HepG2 (cell line): ENCODE data around the gene CYP46A1. TPM values are rescaled to one million over a fixed set of nuclear protein-coding genes. Genes with fewer than 3 reads are reported as not detected.

ENCODE experiments used
- EHMT2 ChIP-seq: fragments of 200-600 bp; sonication (generic); IDR thresholded peaks from 2 replicates; pipeline ENCODE4 v1.7.0; 2017; ENCODE audit warnings: antibody characterized with exemption, low read depth, low read length, borderline replicate concordance
- FOXK2 ChIP-seq: fragments of 450-650 bp; IDR thresholded peaks from 2 replicates; pipeline ENCODE4 v1.6.1; 2016
- MBNL3 ChIP-seq: fragments of 250-450 bp; sonication (Bioruptor Pico); conservative IDR thresholded peaks from 2 replicates; pipeline ENCODE4 v1.8.0; 2022; ENCODE audit warnings: mild to moderate bottlenecking, inconsistent platforms
- MED13 ChIP-seq: sonication (generic); formaldehyde crosslinking; IDR thresholded peaks from 2 replicates; pipeline ENCODE4 v1.5.0; 2020; ENCODE audit warnings: missing genetic modification reagents
- NFE2 ChIP-seq: sonication (generic); formaldehyde crosslinking; IDR thresholded peaks from 2 replicates; pipeline ENCODE4 v1.4.0; 2020; ENCODE audit warnings: missing genetic modification reagents
- RXRA ChIP-seq: sonication (generic); formaldehyde crosslinking; IDR thresholded peaks from 2 replicates; pipeline ENCODE4 v1.5.1; 2020; ENCODE audit warnings: missing genetic modification reagents
- SMAD3 ChIP-seq: sonication (generic); formaldehyde crosslinking; IDR thresholded peaks from 2 replicates; pipeline ENCODE4 v1.4.0; 2020; ENCODE audit warnings: missing genetic modification reagents
- THAP11 ChIP-seq: IDR thresholded peaks from 2 replicates; pipeline ENCODE4 v1.6.1; 2016; ENCODE audit warnings: missing biosample characterization, missing genetic modification reagents
- TMF1 ChIP-seq: sonication (generic); formaldehyde crosslinking; IDR thresholded peaks from 2 replicates; pipeline ENCODE4 v1.8.1; 2022; ENCODE audit warnings: low read depth, missing genetic modification reagents
- XBP1 ChIP-seq: sonication (generic); formaldehyde crosslinking; IDR thresholded peaks from 2 replicates; pipeline ENCODE4 v1.5.0; 2020; ENCODE audit warnings: missing genetic modification reagents
- YY1 ChIP-seq: IDR thresholded peaks from 2 replicates; pipeline ENCODE4 v1.6.1; 2011; ENCODE audit warnings: low read length, low read depth, moderate library complexity, mild to moderate bottlenecking; ENCODE audit not compliant: insufficient read depth, insufficient replicate concordance
- ZBTB4 ChIP-seq: sonication (generic); formaldehyde crosslinking; IDR thresholded peaks from 2 replicates; pipeline ENCODE4 v1.4.0; 2020; ENCODE audit warnings: missing genetic modification reagents, mild to moderate bottlenecking, borderline replicate concordance
- ZNF180 ChIP-seq: sonication (generic); formaldehyde crosslinking; IDR thresholded peaks from 2 replicates; pipeline ENCODE4 v1.4.0; 2020; ENCODE audit warnings: low read depth, missing genetic modification reagents, borderline replicate concordance
- ZNF251 ChIP-seq: sonication (generic); formaldehyde crosslinking; IDR thresholded peaks from 2 replicates; pipeline ENCODE4 v1.9.0; 2021; ENCODE audit warnings: mild to moderate bottlenecking, missing genetic modification reagents
- ZNF30 ChIP-seq: sonication (generic); formaldehyde crosslinking; IDR thresholded peaks from 2 replicates; pipeline ENCODE4 v1.5.0; 2020; ENCODE audit warnings: mild to moderate bottlenecking, missing genetic modification reagents
- ZNF331 ChIP-seq: sonication (generic); formaldehyde crosslinking; IDR thresholded peaks from 2 replicates; pipeline ENCODE4 v1.4.0; 2020; ENCODE audit warnings: missing genetic modification reagents
- ZNF678 ChIP-seq: sonication (generic); formaldehyde crosslinking; IDR thresholded peaks from 2 replicates; pipeline ENCODE4 v1.4.0; 2020; ENCODE audit warnings: mild to moderate bottlenecking, missing genetic modification reagents
- ZNF687 ChIP-seq: sonication (generic); formaldehyde crosslinking; IDR thresholded peaks from 2 replicates; pipeline ENCODE4 v1.5.1; 2020; ENCODE audit warnings: mild to moderate bottlenecking, missing genetic modification reagents, moderate library complexity
- ZNF740 ChIP-seq: sonication (generic); formaldehyde crosslinking; IDR thresholded peaks from 2 replicates; pipeline ENCODE4 v1.4.0; 2020; ENCODE audit warnings: missing genetic modification reagents
- ZNF784 ChIP-seq: sonication (generic); formaldehyde crosslinking; IDR thresholded peaks from 2 replicates; pipeline ENCODE4 v1.5.1; 2020; ENCODE audit warnings: missing genetic modification reagents, mild to moderate bottlenecking, borderline replicate concordance
- polyA plus RNA-seq, 8 experiments: library from polyadenylated mRNA; depleted of rRNA in 3 of 8; stranded (reverse) in 7 of 8; unstranded in 1 of 8; fragments of >200 nt; fragmentation: Illumina TruSeq in 4 of 8; extraction: Trizol in 4 of 8; gene quantifications; 2 replicates each; pipeline versions ENCODE4 v1.2.1 to v1.2.3, GENCODE V29; 2011 to 2016; ENCODE audit warnings: low read depth in 4 of 8, missing spikeins in 1 of 8, mixed read lengths in 1 of 8; ENCODE audit not compliant: insufficient read depth in 1 of 8
- total RNA-seq, 5 experiments: library from RNA; depleted of rRNA; stranded (reverse); fragments of >200 nt; fragmentation: Illumina TruSeq; extraction: Trizol; gene quantifications; 2 replicates each; pipeline ENCODE4 v1.2.3, GENCODE V29; 2016; ENCODE audit warnings: low read depth in 1 of 5

Gene CYP46A1
- total and polyA plus RNA-seq, 2 of the 13 experiments (the other 11 are each of a cell fraction or from before 2014, with no cell fraction given), result not detected

- TF ChIP-seq SMAD3, result no peak
- TF ChIP-seq ZNF784 (CRISPR knock-in tag), result no peak
- no peak for TF ChIP-seq EHMT2
- no peak for TF ChIP-seq NFE2
- TF ChIP-seq ZNF251 (CRISPR knock-in tag), result no peak
- no peak for TF ChIP-seq ZNF740 (CRISPR knock-in tag)
- 0 out of 2 replicates have a peak, but pooled peaks have one; percentile 20 for TF ChIP-seq TMF1 (CRISPR knock-in tag)
- TF ChIP-seq XBP1 (CRISPR knock-in tag), result no peak
- TF ChIP-seq ZNF687 (CRISPR knock-in tag), result peak; percentile 60
- TF ChIP-seq ZBTB4, result no peak
- TF ChIP-seq ZNF331, result no peak
- peak; percentile 78 for TF ChIP-seq THAP11 (CRISPR knock-in tag)
- no peak for TF ChIP-seq ZNF180 (CRISPR knock-in tag)
- TF ChIP-seq MED13 (CRISPR knock-in tag), result no peak
- no peak for TF ChIP-seq YY1
- TF ChIP-seq ZNF30, result no peak
- no peak for TF ChIP-seq FOXK2
- no peak for TF ChIP-seq RXRA
- TF ChIP-seq MBNL3, result no peak
- TF ChIP-seq ZNF678 (CRISPR knock-in tag), result no peak
These were observed at the start of gene CYP46A1 (continued) for GRCh38 chr14:99683619-99684409.
